Neutrophil (primary cell): ENCODE results near the gene CGNL1.

Source experiments
- H3K27ac ChIP-seq: fragments of 200-600 bp; sonication (generic); 2 replicates; pipeline ENCODE4 v1.5.1; 2016; ENCODE audit warnings: mild to moderate bottlenecking, moderate library complexity
- H3K27me3 ChIP-seq: fragments of 200-600 bp; sonication (generic); 2 replicates; pipeline ENCODE4 v1.6.0; 2016; ENCODE audit warnings: mild to moderate bottlenecking
- H3K36me3 ChIP-seq: fragments of 200-600 bp; sonication (generic); 2 replicates; pipeline ENCODE4 v1.5.1; 2017
- H3K4me1 ChIP-seq, 2 experiments: fragments of 200-600 bp in 1 of 2; sonication (generic) in 1 of 2; 1 replicate in 1 of 2; 2 replicates in 1 of 2; pipeline versions ENCODE4 v1.5.1 to v1.6.1; 2013 to 2016; ENCODE audit warnings: low read depth in 1 of 2, low read length in 1 of 2, mild to moderate bottlenecking in 1 of 2, moderate library complexity in 1 of 2; ENCODE audit not compliant: control insufficient read depth in 1 of 2, insufficient read depth in 1 of 2
- H3K4me3 ChIP-seq, 2 experiments: fragments of 200-600 bp in 1 of 2; sonication (generic) in 1 of 2; 1 replicate in 1 of 2; 2 replicates in 1 of 2; pipeline ENCODE4 v1.5.1; 2013 to 2016; ENCODE audit warnings: low read depth in 1 of 2, low read length in 1 of 2, mild to moderate bottlenecking in 1 of 2, moderate library complexity in 1 of 2
- H3K9me3 ChIP-seq: fragments of 200-600 bp; sonication (generic); 2 replicates; pipeline ENCODE4 v1.5.1; 2016
- TF ChIP-seq, protein P1 (sequence below): fragments of 200-600 bp; sonication (generic); IDR thresholded peaks from 2 replicates; pipeline ENCODE4 v1.5.1; 2016; ENCODE audit warnings: antibody characterized with exemption

The CGNL1 gene

GRCh38 chr15:57444877-57445513, 68.7 kb downstream of the CGNL1 start:
- no peak overlapping the region for H3K4me3 ChIP-seq
- H3K27ac ChIP-seq = no peak overlapping the region
- TF ChIP-seq, protein P1, sequence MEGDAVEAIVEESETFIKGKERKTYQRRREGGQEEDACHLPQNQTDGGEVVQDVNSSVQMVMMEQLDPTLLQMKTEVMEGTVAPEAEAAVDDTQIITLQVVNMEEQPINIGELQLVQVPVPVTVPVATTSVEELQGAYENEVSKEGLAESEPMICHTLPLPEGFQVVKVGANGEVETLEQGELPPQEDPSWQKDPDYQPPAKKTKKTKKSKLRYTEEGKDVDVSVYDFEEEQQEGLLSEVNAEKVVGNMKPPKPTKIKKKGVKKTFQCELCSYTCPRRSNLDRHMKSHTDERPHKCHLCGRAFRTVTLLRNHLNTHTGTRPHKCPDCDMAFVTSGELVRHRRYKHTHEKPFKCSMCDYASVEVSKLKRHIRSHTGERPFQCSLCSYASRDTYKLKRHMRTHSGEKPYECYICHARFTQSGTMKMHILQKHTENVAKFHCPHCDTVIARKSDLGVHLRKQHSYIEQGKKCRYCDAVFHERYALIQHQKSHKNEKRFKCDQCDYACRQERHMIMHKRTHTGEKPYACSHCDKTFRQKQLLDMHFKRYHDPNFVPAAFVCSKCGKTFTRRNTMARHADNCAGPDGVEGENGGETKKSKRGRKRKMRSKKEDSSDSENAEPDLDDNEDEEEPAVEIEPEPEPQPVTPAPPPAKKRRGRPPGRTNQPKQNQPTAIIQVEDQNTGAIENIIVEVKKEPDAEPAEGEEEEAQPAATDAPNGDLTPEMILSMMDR = no peak
- H3K4me1 ChIP-seq = no peaks in the 10 kb centered on the region
- no peaks in the 10 kb centered on the region for H3K36me3 ChIP-seq
- no peaks in the 10 kb centered on the region for H3K27me3 ChIP-seq
- H3K9me3 ChIP-seq = no peaks in the 10 kb centered on the region

GRCh38 chr15:57445872-57446271, 69.6 kb downstream of the CGNL1 start:
- H3K4me3 ChIP-seq = no peak overlapping the region
- H3K36me3 ChIP-seq = no peaks in the 10 kb centered on the region
- TF ChIP-seq, protein P1 = no peak
- H3K27ac ChIP-seq = no peak overlapping the region
- no peaks in the 10 kb centered on the region for H3K9me3 ChIP-seq
- H3K27me3 ChIP-seq = no peaks in the 10 kb centered on the region
- H3K4me1 ChIP-seq = no peaks in the 10 kb centered on the region

DNA sequence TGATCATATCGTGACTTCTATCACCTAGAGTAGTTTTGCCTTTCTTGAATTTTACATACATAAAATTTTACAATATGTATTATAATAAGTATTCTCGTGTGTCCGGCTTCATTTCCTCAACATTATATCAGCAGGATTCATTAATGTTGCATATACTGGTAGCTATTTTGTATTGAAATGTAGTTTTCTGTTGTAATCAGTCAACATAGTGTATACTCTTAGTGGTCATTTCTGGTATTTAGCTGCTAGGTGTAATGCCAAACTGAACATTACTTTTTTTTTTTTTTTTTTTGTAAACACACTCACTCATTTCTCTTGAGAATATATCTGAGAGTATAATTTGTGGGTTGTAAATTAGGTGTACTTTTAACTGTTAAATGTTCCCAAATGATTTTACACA, 70.1 kb downstream of the CGNL1 start:
- Histone ChIP-seq H3K4me3 (no peak overlapping the region), H3K27me3 (no peaks in the 10 kb centered on the region), H3K4me1 (no peaks in the 10 kb centered on the region), H3K27ac (no peak overlapping the region), H3K9me3 (no peaks in the 10 kb centered on the region), H3K36me3 (no peaks in the 10 kb centered on the region)
- TF ChIP-seq, protein P1 = no peak

DNA sequence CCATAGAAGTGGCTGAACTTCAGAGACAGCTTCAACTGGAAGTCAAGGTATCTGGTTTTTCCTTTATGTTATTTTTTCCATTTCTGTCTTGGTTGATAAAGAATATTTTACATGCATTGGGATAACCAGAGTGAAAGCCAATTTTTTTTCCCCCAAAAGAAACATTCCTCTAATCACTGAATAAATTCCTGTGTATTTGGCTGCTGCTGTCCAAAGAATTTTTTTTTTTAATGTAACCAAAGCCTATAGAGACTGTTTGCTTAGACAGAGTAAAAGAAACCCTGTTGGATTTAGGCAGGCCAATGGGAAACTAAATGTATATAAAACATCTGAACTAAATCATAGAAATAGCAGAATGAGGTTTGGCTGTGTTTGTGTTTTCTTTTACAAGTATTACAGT, 75.2 kb downstream of the CGNL1 start:
- no peaks in the 10 kb centered on the region for H3K27me3 ChIP-seq
- H3K4me1 ChIP-seq = no peaks in the 10 kb centered on the region
- no peaks in the 10 kb centered on the region for H3K9me3 ChIP-seq
- no peaks in the 10 kb centered on the region for H3K36me3 ChIP-seq
- no peak overlapping the region for H3K27ac ChIP-seq
- H3K4me3 ChIP-seq = no peak overlapping the region
- TF ChIP-seq, protein P1 = no peak

DNA sequence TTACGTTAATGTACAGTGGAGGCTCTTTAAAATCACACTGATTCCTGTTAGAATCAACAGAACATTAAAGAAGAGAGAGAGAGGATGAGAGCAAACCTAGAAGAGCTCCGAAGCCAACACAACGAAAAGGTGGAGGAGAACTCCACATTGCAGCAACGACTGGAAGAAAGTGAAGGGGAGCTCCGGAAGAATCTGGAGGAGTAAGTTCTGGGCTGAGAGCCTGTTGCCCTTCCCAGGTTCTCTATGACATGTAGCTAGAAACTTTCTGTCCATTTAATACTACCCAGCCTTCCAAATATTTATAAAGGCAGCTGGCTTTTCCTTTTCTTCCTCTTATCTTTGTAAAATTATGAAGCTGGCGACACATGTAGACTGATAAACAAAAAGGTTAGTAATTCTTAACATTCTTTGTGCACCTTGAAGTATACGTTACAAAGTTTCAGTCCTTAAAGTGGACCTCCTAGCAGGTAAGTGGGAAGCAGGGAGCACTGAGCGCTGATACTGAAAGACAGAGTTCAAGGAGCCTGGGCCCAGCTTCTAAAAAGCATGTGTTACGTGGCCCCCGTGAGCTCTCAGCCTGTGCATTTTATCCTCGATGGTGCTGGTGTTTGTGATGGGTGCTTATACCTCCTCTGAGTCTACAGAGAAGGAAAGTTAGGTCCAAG, 75.9 kb downstream of the CGNL1 start:
- H3K36me3 ChIP-seq = no peaks in the 10 kb centered on the region
- TF ChIP-seq, protein P1 = no peak
- H3K9me3 ChIP-seq = no peaks in the 10 kb centered on the region
- H3K27ac ChIP-seq = no peak overlapping the region
- H3K4me3 ChIP-seq = no peak overlapping the region
- H3K27me3 ChIP-seq = no peaks in the 10 kb centered on the region
- H3K4me1 ChIP-seq = no peaks in the 10 kb centered on the region
